A549 (cell line): Measurements from ENCODE around the gene ORMDL1.

Source experiments
- BHLHE40 ChIP-seq: IDR thresholded peaks from 2 replicates; pipeline ENCODE4 v1.6.1; 2012; ENCODE audit warnings: low read depth, low read length, inconsistent platforms
- CHD2 ChIP-seq: fragments of 150-350 bp; IDR thresholded peaks from 2 replicates; pipeline ENCODE4 v1.6.1; 2014; ENCODE audit warnings: low read length; ENCODE audit not compliant: partially characterized antibody
- CTCF ChIP-seq: fragments of >200 bp; sonication (Bioruptor Twin); formaldehyde crosslinking; IDR thresholded peaks from 3 replicates; pipeline ENCODE4 v1.5.1; 2016
- HEYL ChIP-seq: fragments of 250-450 bp; sonication (Bioruptor Pico); IDR thresholded peaks from 2 replicates; pipeline ENCODE4 v1.8.0; 2021; ENCODE audit warnings: mild to moderate bottlenecking, moderate library complexity
- JUNB ChIP-seq: fragments of >200 bp; sonication (Bioruptor Twin); formaldehyde crosslinking; IDR thresholded peaks from 2 replicates; pipeline ENCODE4 v1.6.1; 2016
- KDM5A ChIP-seq: fragments of 200-600 bp; sonication (generic); IDR thresholded peaks from 2 replicates; pipeline ENCODE4 v1.6.1; 2016; ENCODE audit warnings: antibody characterized with exemption, mild to moderate bottlenecking
- MYC ChIP-seq: IDR thresholded peaks from 2 replicates; pipeline ENCODE4 v1.6.1; 2012; ENCODE audit warnings: mild to moderate bottlenecking, inconsistent platforms, low read length, improper control_type of control experiment, borderline replicate concordance
- POLR2A ChIP-seq: IDR thresholded peaks from 2 replicates; pipeline ENCODE4 v1.6.1; 2012; ENCODE audit warnings: mild to moderate bottlenecking, low read length
- RAD21 ChIP-seq, 2 experiments: fragments of >200 bp in 1 of 2; sonication (Bioruptor Twin) in 1 of 2; formaldehyde crosslinking in 1 of 2; IDR thresholded peaks in 1 of 2; conservative IDR thresholded peaks in 1 of 2; 2 replicates in 1 of 2; 3 replicates in 1 of 2; pipeline ENCODE4 v1.6.1; 2012 to 2018; ENCODE audit warnings: inconsistent platforms in 1 of 2
- REST ChIP-seq: fragments of 200-600 bp; sonication (generic); IDR thresholded peaks from 2 replicates; pipeline ENCODE4 v1.6.1; 2016; ENCODE audit warnings: antibody characterized with exemption, mild to moderate bottlenecking, moderate library complexity
- TF ChIP-seq, protein P1 (sequence below): fragments of 150-350 bp; IDR thresholded peaks from 2 replicates; pipeline ENCODE4 v1.6.1; 2014; ENCODE audit warnings: low read depth, mild to moderate bottlenecking, low read length

DNA sequence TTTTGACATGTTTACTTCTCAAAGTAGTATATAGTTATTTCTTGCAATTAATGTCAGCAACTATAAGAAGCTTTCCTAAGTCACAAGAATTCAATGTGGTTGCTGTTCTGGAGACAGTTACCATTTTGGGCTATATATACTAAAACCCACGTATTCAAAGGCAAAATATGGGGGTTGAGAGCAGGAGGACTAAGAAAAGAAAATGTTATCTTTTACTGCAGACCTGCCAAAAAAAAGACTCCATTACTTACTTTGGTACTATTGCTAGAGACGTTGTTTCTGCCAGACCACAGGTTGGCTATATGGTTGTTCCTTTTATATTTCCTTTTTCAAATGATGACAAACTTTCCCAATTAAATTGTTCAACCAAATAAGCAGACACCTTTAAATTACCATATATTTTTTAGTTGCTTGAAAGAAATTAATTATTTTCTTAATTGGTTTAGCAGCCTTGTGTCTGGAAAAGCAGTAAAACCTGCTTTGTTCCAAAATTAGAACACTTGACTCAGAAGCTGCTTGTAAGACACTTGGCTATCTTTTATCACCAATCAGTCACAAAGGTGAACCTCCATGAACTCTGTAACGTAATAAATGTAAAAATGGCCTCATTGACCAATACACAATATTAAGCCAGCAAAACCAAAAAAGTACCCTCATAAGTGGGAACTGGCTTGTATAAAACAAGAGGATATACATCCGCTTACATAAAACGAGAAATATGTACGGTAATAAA is 13.4 kb downstream of the ORMDL1 start:
- TF ChIP-seq CTCF (no peak), CHD2 (no peak), HEYL (CRISPR knock-in tag) (no peak), REST (no peak), POLR2A (no peak), RAD21 (conservative IDR thresholded peaks at IDR 0.05 in 1 of 2, IDR thresholded peaks at IDR 0.05 in 1 of 2) (no peak), BHLHE40 (no peak), KDM5A (no peak), MYC (no peak), JUNB (no peak)
- TF ChIP-seq, protein P1, sequence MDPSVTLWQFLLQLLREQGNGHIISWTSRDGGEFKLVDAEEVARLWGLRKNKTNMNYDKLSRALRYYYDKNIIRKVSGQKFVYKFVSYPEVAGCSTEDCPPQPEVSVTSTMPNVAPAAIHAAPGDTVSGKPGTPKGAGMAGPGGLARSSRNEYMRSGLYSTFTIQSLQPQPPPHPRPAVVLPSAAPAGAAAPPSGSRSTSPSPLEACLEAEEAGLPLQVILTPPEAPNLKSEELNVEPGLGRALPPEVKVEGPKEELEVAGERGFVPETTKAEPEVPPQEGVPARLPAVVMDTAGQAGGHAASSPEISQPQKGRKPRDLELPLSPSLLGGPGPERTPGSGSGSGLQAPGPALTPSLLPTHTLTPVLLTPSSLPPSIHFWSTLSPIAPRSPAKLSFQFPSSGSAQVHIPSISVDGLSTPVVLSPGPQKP: no peak
